Osteoblast (primary cell): ENCODE data around the gene COL9A1. TPM values are rescaled to one million over a fixed set of nuclear protein-coding genes. Genes with fewer than 3 reads are reported as not detected.

ENCODE experiments used
- DNase-seq: peaks from one replicate; pipeline ENCODE4 v3.0.0; 2011; ENCODE audit warnings: low spot score, mixed read lengths; ENCODE audit not compliant: insufficient read length; ENCODE audit errors: missing footprints
- H2AFZ ChIP-seq: 2 replicates; pipeline ENCODE4 v1.6.0; 2011; ENCODE audit warnings: mild to moderate bottlenecking, low read length
- H3K27ac ChIP-seq: 2 replicates; pipeline ENCODE4 v1.5.1; 2011; ENCODE audit warnings: mild to moderate bottlenecking, low read depth, low read length, moderate library complexity
- H3K27me3 ChIP-seq: 2 replicates; pipeline ENCODE4 v1.6.0; 2012; ENCODE audit warnings: mild to moderate bottlenecking, control low read depth, inconsistent platforms, low read length, moderate library complexity; ENCODE audit not compliant: insufficient read depth
- H3K36me3 ChIP-seq: 2 replicates; pipeline ENCODE4 v1.5.1; 2011; ENCODE audit warnings: mild to moderate bottlenecking, low read length, control low read depth, moderate library complexity; ENCODE audit not compliant: insufficient read depth
- H3K4me1 ChIP-seq: 2 replicates; pipeline ENCODE4 v1.5.1; 2011; ENCODE audit warnings: mild to moderate bottlenecking, low read length, control low read depth, moderate library complexity; ENCODE audit not compliant: insufficient read depth
- H3K4me2 ChIP-seq: 2 replicates; pipeline ENCODE4 v1.6.0; 2011; ENCODE audit warnings: mild to moderate bottlenecking, low read length; ENCODE audit not compliant: insufficient read depth
- H3K4me3 ChIP-seq: fragments of 200-600 bp; sonication (generic); 3 replicates; pipeline ENCODE4 v1.5.1; 2012; ENCODE audit warnings: mild to moderate bottlenecking, low read length, inconsistent platforms; ENCODE audit not compliant: insufficient read depth
- H3K79me2 ChIP-seq: 2 replicates; pipeline ENCODE4 v1.6.0; 2012; ENCODE audit warnings: mild to moderate bottlenecking, low read length, control low read depth, inconsistent platforms; ENCODE audit not compliant: insufficient read depth
- H3K9me3 ChIP-seq: 2 replicates; pipeline ENCODE4 v1.5.1; 2011; ENCODE audit warnings: low read depth, low read length, control low read depth
- H4K20me1 ChIP-seq: 2 replicates; pipeline ENCODE4 v1.6.0; 2012; ENCODE audit warnings: mild to moderate bottlenecking, low read length, control low read depth; ENCODE audit not compliant: insufficient read depth
- CTCF ChIP-seq: IDR thresholded peaks from 2 replicates; pipeline ENCODE4 v1.5.1; 2011; ENCODE audit warnings: mild to moderate bottlenecking, low read depth, low read length, moderate library complexity; ENCODE audit errors: extremely low read depth
- total RNA-seq: library from RNA; depleted of rRNA; stranded (reverse); fragments of >200 nt; gene quantifications from 2 replicates; pipeline ENCODE4 v1.2.3, GENCODE V29; 2012

Gene COL9A1
- total RNA-seq, 1 donor = not detected

- no peak for TF ChIP-seq CTCF
- H2AFZ ChIP-seq = no peak overlapping the region
- DNase-seq = no peak
- no peak overlapping the region for H3K4me3 ChIP-seq
- no peaks in the 10 kb centered on the region for H3K36me3 ChIP-seq
- no peaks in the 10 kb centered on the region for H4K20me1 ChIP-seq
- no peaks in the 10 kb centered on the region for H3K79me2 ChIP-seq
- H3K27me3 ChIP-seq = no peaks in the 10 kb centered on the region
- H3K4me2 ChIP-seq = no peak overlapping the region
- H3K4me1 ChIP-seq = no peaks in the 10 kb centered on the region
- H3K9me3 ChIP-seq = no peaks in the 10 kb centered on the region
- H3K27ac ChIP-seq = no peak overlapping the region
Measured at GRCh38 chr6:70254784-70255183, 48.1 kb downstream of the COL9A1 start.

- no peaks in the 10 kb centered on the region for H4K20me1 ChIP-seq
- H3K4me2 ChIP-seq = no peak overlapping the region
- TF ChIP-seq CTCF = no peak
Measured at GRCh38 chr6:70253923-70254322, 49.0 kb downstream of the COL9A1 start.

GRCh38 chr6:70252604-70253003, 50.3 kb downstream of the COL9A1 start:
- H4K20me1 ChIP-seq = no peaks in the 10 kb centered on the region
- H3K9me3 ChIP-seq = no peaks in the 10 kb centered on the region
- no peak overlapping the region for H2AFZ ChIP-seq
- no peak overlapping the region for H3K4me2 ChIP-seq
- H3K4me3 ChIP-seq = no peak overlapping the region
- no peaks in the 10 kb centered on the region for H3K4me1 ChIP-seq
- TF ChIP-seq CTCF = no peak
- no peak overlapping the region for H3K27ac ChIP-seq
- H3K79me2 ChIP-seq = no peaks in the 10 kb centered on the region
- no peaks in the 10 kb centered on the region for H3K36me3 ChIP-seq
- no peak for DNase-seq
- no peaks in the 10 kb centered on the region for H3K27me3 ChIP-seq

More at GRCh38 chr6:70253923-70254322, 49.0 kb downstream of the COL9A1 start:
- DNase-seq = no peak
- Histone ChIP-seq H3K4me1 (no peaks in the 10 kb centered on the region), H3K79me2 (no peaks in the 10 kb centered on the region), H3K27ac (no peak overlapping the region), H3K4me3 (no peak overlapping the region), H2AFZ (no peak overlapping the region), H3K36me3 (no peaks in the 10 kb centered on the region), H3K9me3 (no peaks in the 10 kb centered on the region), H3K27me3 (no peaks in the 10 kb centered on the region)

GRCh38 chr6:70246118-70246517, 56.8 kb downstream of the COL9A1 start:
- no peaks in the 10 kb centered on the region for H3K27me3 ChIP-seq
- TF ChIP-seq CTCF = no peak
- H3K4me2 ChIP-seq = no peak overlapping the region
- H3K79me2 ChIP-seq = no peaks in the 10 kb centered on the region
- H3K36me3 ChIP-seq = no peaks in the 10 kb centered on the region
- H2AFZ ChIP-seq = no peak overlapping the region
- no peak overlapping the region for H3K27ac ChIP-seq
- no peak overlapping the region for H3K4me3 ChIP-seq
- no peak for DNase-seq
- no peaks in the 10 kb centered on the region for H4K20me1 ChIP-seq
- no peaks in the 10 kb centered on the region for H3K4me1 ChIP-seq
- no peaks in the 10 kb centered on the region for H3K9me3 ChIP-seq
